HEK293T (cell line): ENCODE results near the gene PEX11B.

Source experiments
- ARNT ChIP-seq: fragments of 450-650 bp; IDR thresholded peaks from 2 replicates; pipeline ENCODE4 v1.6.1; 2017; ENCODE audit warnings: mild to moderate bottlenecking
- BHLHE40 ChIP-seq: fragments of 450-650 bp; IDR thresholded peaks from 2 replicates; pipeline ENCODE4 v1.6.1; 2016; ENCODE audit warnings: mild to moderate bottlenecking, moderate library complexity, borderline replicate concordance
- CTBP1 ChIP-seq: fragments of 450-650 bp; IDR thresholded peaks from 2 replicates; pipeline ENCODE4 v1.6.1; 2016; ENCODE audit warnings: borderline replicate concordance
- ELF4 ChIP-seq: fragments of 450-650 bp; IDR thresholded peaks from 2 replicates; pipeline ENCODE4 v1.6.1; 2017; ENCODE audit warnings: antibody characterized with exemption
- FOXA1 ChIP-seq: fragments of 450-650 bp; IDR thresholded peaks from 2 replicates; pipeline ENCODE4 v1.6.1; 2016; ENCODE audit warnings: mild to moderate bottlenecking
- FOXK2 ChIP-seq: fragments of 450-650 bp; IDR thresholded peaks from 2 replicates; pipeline ENCODE4 v1.6.1; 2016; ENCODE audit warnings: mild to moderate bottlenecking
- FOXM1 ChIP-seq: fragments of 450-650 bp; IDR thresholded peaks from 2 replicates; pipeline ENCODE4 v1.6.1; 2017; ENCODE audit warnings: mild to moderate bottlenecking, borderline replicate concordance
- HDGF ChIP-seq: fragments of 450-650 bp; IDR thresholded peaks from 2 replicates; pipeline ENCODE4 v1.6.1; 2017; ENCODE audit warnings: antibody characterized with exemption, borderline replicate concordance
- NFRKB ChIP-seq: fragments of 450-650 bp; IDR thresholded peaks from 2 replicates; pipeline ENCODE4 v1.6.1; 2016; ENCODE audit warnings: mild to moderate bottlenecking, moderate library complexity
- PKNOX1 ChIP-seq: fragments of 450-650 bp; IDR thresholded peaks from 2 replicates; pipeline ENCODE4 v1.6.1; 2016
- SP1 ChIP-seq: fragments of 450-650 bp; IDR thresholded peaks from 2 replicates; pipeline ENCODE4 v1.6.1; 2017
- SUZ12 ChIP-seq: fragments of 450-650 bp; IDR thresholded peaks from 2 replicates; pipeline ENCODE4 v1.6.1; 2016; ENCODE audit warnings: mild to moderate bottlenecking
- ZNF384 ChIP-seq: fragments of 450-650 bp; IDR thresholded peaks from 2 replicates; pipeline ENCODE4 v1.6.1; 2016

- no peak for TF ChIP-seq FOXM1
- TF ChIP-seq ARNT = no peak
- no peak for TF ChIP-seq FOXK2
- TF ChIP-seq PKNOX1 = no peak
- TF ChIP-seq SUZ12 = no peak
- TF ChIP-seq FOXA1 = no peak
- no peak for TF ChIP-seq ELF4
- no peak for TF ChIP-seq BHLHE40
- no peak for TF ChIP-seq ZNF384
- TF ChIP-seq NFRKB = no peak
- no peak for TF ChIP-seq HDGF
- TF ChIP-seq CTBP1 = no peak
- no peak for TF ChIP-seq SP1
These were observed 34.4 kb upstream of the PEX11B start for GRCh38 chr1:145952903-145953302.
